GM23338 (cell line): Measurements from ENCODE around the gene CFAP97.

Source experiments
- CTCF ChIP-seq, 2 experiments: fragments of 200-600 bp in 1 of 2; sonication (generic) in 1 of 2; conservative IDR thresholded peaks; 2 replicates each; pipeline versions ENCODE4 v1.5.1 to v1.6.1; 2016 to 2017; ENCODE audit warnings: antibody characterized with exemption in 2 of 2, low read depth in 2 of 2, mild to moderate bottlenecking in 2 of 2, moderate library complexity in 1 of 2
- ETS1 ChIP-seq: IDR thresholded peaks from 2 replicates; pipeline ENCODE4 v1.6.1; 2016; ENCODE audit warnings: antibody characterized with exemption
- EZH2 ChIP-seq: fragments of 200-600 bp; sonication (generic); IDR thresholded peaks from one replicate; pipeline ENCODE4 v1.8.0; 2017; ENCODE audit warnings: antibody characterized with exemption, mild to moderate bottlenecking, low read depth; ENCODE audit not compliant: unreplicated experiment
- EZH2phosphoT487 ChIP-seq: fragments of 200-600 bp; sonication (generic); IDR thresholded peaks from one replicate; pipeline ENCODE4 v1.8.1; 2018; ENCODE audit warnings: antibody characterized with exemption; ENCODE audit not compliant: unreplicated experiment
- JUNB ChIP-seq: IDR thresholded peaks from one replicate; pipeline ENCODE4 v1.6.1; 2016; ENCODE audit warnings: antibody characterized with exemption; ENCODE audit not compliant: unreplicated experiment
- NANOG ChIP-seq: IDR thresholded peaks from 2 replicates; pipeline ENCODE4 v1.6.1; 2016; ENCODE audit warnings: antibody characterized with exemption, borderline replicate concordance
- POLR2AphosphoS5 ChIP-seq: IDR thresholded peaks from 2 replicates; pipeline ENCODE4 v1.6.1; 2016; ENCODE audit warnings: antibody characterized with exemption, low read depth
- REST ChIP-seq: IDR thresholded peaks from one replicate; pipeline ENCODE4 v1.6.1; 2018; ENCODE audit warnings: antibody characterized with exemption; ENCODE audit not compliant: unreplicated experiment
- ZNF462 ChIP-seq: fragments of 250-450 bp; sonication (Bioruptor Pico); IDR thresholded peaks from 2 replicates; pipeline ENCODE4 v1.5.0; 2020; ENCODE audit warnings: mild to moderate bottlenecking, moderate library complexity

GRCh38 chr4:185145572-185145971 lies 58.2 kb downstream of the CFAP97 start:
- TF ChIP-seq JUNB (no peak), CTCF (conservative IDR thresholded peaks at IDR 0.05; ENCODE audit: low read depth in 2 of 2) (no peak), EZH2 (no peak), POLR2AphosphoS5 (no peak), EZH2phosphoT487 (no peak), ZNF462 (no peak), NANOG (no peak), REST (no peak), ETS1 (no peak)
